ENCODE results near the gene SYNPO2L.

GRCh38 chr10:73627300-73627699 lies 28.5 kb downstream of the SYNPO2L start:
- TF ChIP-seq, protein P1, sequence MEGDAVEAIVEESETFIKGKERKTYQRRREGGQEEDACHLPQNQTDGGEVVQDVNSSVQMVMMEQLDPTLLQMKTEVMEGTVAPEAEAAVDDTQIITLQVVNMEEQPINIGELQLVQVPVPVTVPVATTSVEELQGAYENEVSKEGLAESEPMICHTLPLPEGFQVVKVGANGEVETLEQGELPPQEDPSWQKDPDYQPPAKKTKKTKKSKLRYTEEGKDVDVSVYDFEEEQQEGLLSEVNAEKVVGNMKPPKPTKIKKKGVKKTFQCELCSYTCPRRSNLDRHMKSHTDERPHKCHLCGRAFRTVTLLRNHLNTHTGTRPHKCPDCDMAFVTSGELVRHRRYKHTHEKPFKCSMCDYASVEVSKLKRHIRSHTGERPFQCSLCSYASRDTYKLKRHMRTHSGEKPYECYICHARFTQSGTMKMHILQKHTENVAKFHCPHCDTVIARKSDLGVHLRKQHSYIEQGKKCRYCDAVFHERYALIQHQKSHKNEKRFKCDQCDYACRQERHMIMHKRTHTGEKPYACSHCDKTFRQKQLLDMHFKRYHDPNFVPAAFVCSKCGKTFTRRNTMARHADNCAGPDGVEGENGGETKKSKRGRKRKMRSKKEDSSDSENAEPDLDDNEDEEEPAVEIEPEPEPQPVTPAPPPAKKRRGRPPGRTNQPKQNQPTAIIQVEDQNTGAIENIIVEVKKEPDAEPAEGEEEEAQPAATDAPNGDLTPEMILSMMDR (IDR thresholded peaks at IDR 0.05; ENCODE audit: poor library complexity, severe bottlenecking), result no peak
- no peak for TF ChIP-seq TAF1 (IDR thresholded peaks at IDR 0.05; ENCODE audit: low read depth)
- TF ChIP-seq, protein P2, sequence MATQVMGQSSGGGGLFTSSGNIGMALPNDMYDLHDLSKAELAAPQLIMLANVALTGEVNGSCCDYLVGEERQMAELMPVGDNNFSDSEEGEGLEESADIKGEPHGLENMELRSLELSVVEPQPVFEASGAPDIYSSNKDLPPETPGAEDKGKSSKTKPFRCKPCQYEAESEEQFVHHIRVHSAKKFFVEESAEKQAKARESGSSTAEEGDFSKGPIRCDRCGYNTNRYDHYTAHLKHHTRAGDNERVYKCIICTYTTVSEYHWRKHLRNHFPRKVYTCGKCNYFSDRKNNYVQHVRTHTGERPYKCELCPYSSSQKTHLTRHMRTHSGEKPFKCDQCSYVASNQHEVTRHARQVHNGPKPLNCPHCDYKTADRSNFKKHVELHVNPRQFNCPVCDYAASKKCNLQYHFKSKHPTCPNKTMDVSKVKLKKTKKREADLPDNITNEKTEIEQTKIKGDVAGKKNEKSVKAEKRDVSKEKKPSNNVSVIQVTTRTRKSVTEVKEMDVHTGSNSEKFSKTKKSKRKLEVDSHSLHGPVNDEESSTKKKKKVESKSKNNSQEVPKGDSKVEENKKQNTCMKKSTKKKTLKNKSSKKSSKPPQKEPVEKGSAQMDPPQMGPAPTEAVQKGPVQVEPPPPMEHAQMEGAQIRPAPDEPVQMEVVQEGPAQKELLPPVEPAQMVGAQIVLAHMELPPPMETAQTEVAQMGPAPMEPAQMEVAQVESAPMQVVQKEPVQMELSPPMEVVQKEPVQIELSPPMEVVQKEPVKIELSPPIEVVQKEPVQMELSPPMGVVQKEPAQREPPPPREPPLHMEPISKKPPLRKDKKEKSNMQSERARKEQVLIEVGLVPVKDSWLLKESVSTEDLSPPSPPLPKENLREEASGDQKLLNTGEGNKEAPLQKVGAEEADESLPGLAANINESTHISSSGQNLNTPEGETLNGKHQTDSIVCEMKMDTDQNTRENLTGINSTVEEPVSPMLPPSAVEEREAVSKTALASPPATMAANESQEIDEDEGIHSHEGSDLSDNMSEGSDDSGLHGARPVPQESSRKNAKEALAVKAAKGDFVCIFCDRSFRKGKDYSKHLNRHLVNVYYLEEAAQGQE (IDR thresholded peaks at IDR 0.05; ENCODE audit: borderline replicate concordance), result no peak
